HCT116 (cell line): ENCODE measurements around the gene CXorf65. TPM values are rescaled to one million over a fixed set of nuclear protein-coding genes. Genes with fewer than 3 reads are reported as not detected.

Experiments
- ATAC-seq: fragments of 200-7000 bp; cut with Tn5 transposase; 2 replicates; pipeline ENCODE4 v1.9.1; 2020; ENCODE audit warnings: mild to moderate bottlenecking, moderate library complexity
- BruUV-seq: library from RNA; stranded (reverse); fragments of 400-500 nt; replicated peaks from 2 replicates; lab custom pipeline; 2021; lab: Mats Ljungman, UMichigan
- CTCF ChIA-PET: fragments of 300-600 bp; sonication (Branson Sonifier 250); formaldehyde crosslinking; loops from one replicate; lab custom pipeline; 2021; ENCODE audit warnings: antibody characterized with exemption; lab: Charles Lee
- POLR2A ChIA-PET: fragments of 300-600, 350-600 bp; sonication (Branson Sonifier 250); formaldehyde crosslinking; loops from one replicate; lab custom pipeline; 2021; ENCODE audit warnings: antibody characterized with exemption; lab: Charles Lee
- RAD21 ChIA-PET, 2 experiments: fragments of 300-600 bp; sonication (Branson Sonifier 250); formaldehyde crosslinking; loops; one replicate each; lab custom pipeline; 2023; ENCODE audit warnings: low total read pairs in 2 of 2; ENCODE audit not compliant: uncharacterized antibody in 2 of 2, unreplicated experiment in 2 of 2, low non-redundant PET in 1 of 2; lab: Charles Lee
- DNase-seq: peaks from one replicate; pipeline ENCODE4 v3.0.0-alpha.2; 2010; ENCODE audit warnings: low read depth, low spot score
- H2AFZ ChIP-seq: fragments of 200-600 bp; shearing (Covaris generic), sonication (generic); 2 replicates; pipeline ENCODE4 v1.6.1; 2017; ENCODE audit warnings: low read depth, mixed run types, mixed read lengths, antibody characterized with exemption, low read length; ENCODE audit not compliant: poor library complexity, severe bottlenecking
- H3K27ac ChIP-seq: 2 replicates; pipeline ENCODE4 v1.5.1; 2012; ENCODE audit warnings: low read depth, low read length
- H3K27me3 ChIP-seq: fragments of 200-600 bp; sonication (generic); 2 replicates; pipeline ENCODE4 v1.6.1; 2016; ENCODE audit warnings: mixed run types, low read length, mixed read lengths; ENCODE audit not compliant: insufficient read depth
- H3K36me3 ChIP-seq, 2 experiments: fragments of 200-500 bp in 1 of 2; fragments of 200-600 bp in 1 of 2; sonication (Bioruptor generic) in 1 of 2; sonication (generic) in 1 of 2; 2 replicates each; pipeline versions ENCODE4 v1.5.1 to v1.6.1; 2014 to 2016; ENCODE audit warnings: low read length in 2 of 2, inconsistent platforms in 1 of 2, mixed read lengths in 1 of 2, mixed run types in 1 of 2; ENCODE audit not compliant: insufficient read depth in 2 of 2, control insufficient read depth in 1 of 2
- H3K4me1 ChIP-seq, 2 experiments: fragments of 200-600 bp in 1 of 2; sonication (generic) in 1 of 2; 2 replicates each; pipeline versions ENCODE4 v1.5.1 to v1.6.1; 2012 to 2017; ENCODE audit warnings: low read length in 2 of 2, inconsistent platforms in 1 of 2, mild to moderate bottlenecking in 1 of 2, mixed read lengths in 1 of 2, mixed run types in 1 of 2, moderate library complexity in 1 of 2; ENCODE audit not compliant: insufficient read depth in 2 of 2, control insufficient read depth in 1 of 2
- H3K4me2 ChIP-seq: fragments of 200-600 bp; sonication (generic); 2 replicates; pipeline ENCODE4 v1.6.1; 2017; ENCODE audit warnings: mixed run types, low read length, mixed read lengths
- H3K4me3 ChIP-seq, 2 experiments: fragments of 200-600 bp in 1 of 2; sonication (generic) in 1 of 2; replicated peaks in 1 of 2; 2 replicates each; pipeline ENCODE4 v1.5.1; 2011 to 2016; ENCODE audit warnings: low read length in 2 of 2, control low read depth in 1 of 2, low read depth in 1 of 2, mild to moderate bottlenecking in 1 of 2, mixed read lengths in 1 of 2, mixed run types in 1 of 2
- H3K79me2 ChIP-seq: fragments of 200-600 bp; sonication (generic); 2 replicates; pipeline ENCODE4 v1.6.1; 2017; ENCODE audit warnings: mild to moderate bottlenecking, mixed run types, low read length, moderate library complexity, mixed read lengths; ENCODE audit not compliant: insufficient read depth
- H3K9ac ChIP-seq: fragments of 200-600 bp; sonication (generic); 2 replicates; pipeline ENCODE4 v1.6.1; 2016; ENCODE audit warnings: low read length, mixed read lengths
- H3K9me2 ChIP-seq: fragments of 200-600 bp; sonication (generic), shearing (Covaris generic); 2 replicates; pipeline ENCODE4 v1.6.1; 2017; ENCODE audit warnings: mixed run types, mild to moderate bottlenecking, moderate library complexity; ENCODE audit not compliant: insufficient read depth
- H3K9me3 ChIP-seq, 2 experiments: fragments of 200-500 bp in 1 of 2; fragments of 200-600 bp in 1 of 2; sonication (Bioruptor generic) in 1 of 2; sonication (generic) in 1 of 2; 2 replicates each; pipeline ENCODE4 v1.6.1; 2014 to 2017; ENCODE audit warnings: low read length in 2 of 2, mixed read lengths in 2 of 2, inconsistent platforms in 1 of 2, low read depth in 1 of 2, mild to moderate bottlenecking in 1 of 2, mixed run types in 1 of 2, moderate library complexity in 1 of 2; ENCODE audit not compliant: control insufficient read depth in 1 of 2, insufficient read depth in 1 of 2
- H4K20me1 ChIP-seq: fragments of 200-600 bp; sonication (generic), shearing (Covaris generic); 2 replicates; pipeline ENCODE4 v1.6.1; 2017; ENCODE audit warnings: mixed run types, mild to moderate bottlenecking, moderate library complexity; ENCODE audit not compliant: insufficient read depth
- ATF3 ChIP-seq: IDR thresholded peaks from 2 replicates; pipeline ENCODE4 v1.6.1; 2012
- CBX3 ChIP-seq: IDR thresholded peaks from 2 replicates; pipeline ENCODE4 v1.6.1; 2012; ENCODE audit warnings: low read depth
- CEBPB ChIP-seq: IDR thresholded peaks from 2 replicates; pipeline ENCODE4 v1.6.1; 2012; ENCODE audit warnings: low read depth
- EGR1 ChIP-seq: IDR thresholded peaks from 2 replicates; pipeline ENCODE4 v1.6.1; 2012; ENCODE audit warnings: low read depth
- EZH2phosphoT487 ChIP-seq: fragments of 200-600 bp; IDR thresholded peaks from 2 replicates; pipeline ENCODE4 v1.6.1; 2018; ENCODE audit warnings: antibody characterized with exemption, borderline replicate concordance
- FOSL1 ChIP-seq: IDR thresholded peaks from 2 replicates; pipeline ENCODE4 v1.6.1; 2012; ENCODE audit warnings: low read depth
- JUND ChIP-seq: IDR thresholded peaks from 2 replicates; pipeline ENCODE4 v1.6.1; 2012
- MAX ChIP-seq: IDR thresholded peaks from 2 replicates; pipeline ENCODE4 v1.6.1; 2012
- RAD21 ChIP-seq: IDR thresholded peaks from 2 replicates; pipeline ENCODE4 v1.6.1; 2012; ENCODE audit warnings: low read depth, mild to moderate bottlenecking
- SIN3A ChIP-seq: IDR thresholded peaks from 2 replicates; pipeline ENCODE4 v1.6.1; 2012; ENCODE audit warnings: low read depth
- SP1 ChIP-seq: IDR thresholded peaks from 2 replicates; pipeline ENCODE4 v1.6.1; 2012; ENCODE audit warnings: low read depth
- SRF ChIP-seq: IDR thresholded peaks from 2 replicates; pipeline ENCODE4 v1.6.1; 2012; ENCODE audit warnings: low read depth
- TCF7L2 ChIP-seq: IDR thresholded peaks from 2 replicates; pipeline ENCODE4 v1.7.0; 2011; ENCODE audit warnings: borderline replicate concordance, inconsistent platforms; ENCODE audit not compliant: insufficient read depth, insufficient read length; ENCODE audit errors: extremely low read depth
- YY1 ChIP-seq: IDR thresholded peaks from 2 replicates; pipeline ENCODE4 v1.6.1; 2011; ENCODE audit warnings: low read length, low read depth, moderate library complexity, mild to moderate bottlenecking; ENCODE audit not compliant: insufficient replicate concordance; ENCODE audit errors: extremely low read depth
- ZBTB33 ChIP-seq: IDR thresholded peaks from 2 replicates; pipeline ENCODE4 v1.6.1; 2011; ENCODE audit warnings: mild to moderate bottlenecking, low read length, moderate library complexity; ENCODE audit not compliant: insufficient replicate concordance; ENCODE audit errors: extremely low read depth
- ZFX ChIP-seq: fragments of 450-650 bp; IDR thresholded peaks from 2 replicates; pipeline ENCODE4 v1.6.1; 2017
- intact Hi-C: fragments of 100-400 bp; cut with micrococcal nuclease; formaldehyde crosslinking; loops from 2 replicates; pipeline ENCODE4 v1.10.0; 2022
- total RNA-seq: library from RNA; stranded (reverse); gene quantifications from one replicate; pipeline ENCODE4 v1.2.1, GENCODE V29; 2021; ENCODE audit not compliant: unreplicated experiment

The CXorf65 gene
- total RNA-seq, 1 experiment from 2014 or later = not detected

- H3K27me3 ChIP-seq = no peaks in the 10 kb centered on the region
- no peak for DNase-seq
- H2AFZ ChIP-seq = no peak overlapping the region
- no peaks in the 10 kb centered on the region for H4K20me1 ChIP-seq
- no peak overlapping the region for H3K4me2 ChIP-seq
- no peaks in the 10 kb centered on the region for H3K9me2 ChIP-seq
- intact Hi-C loops = no loop called here
- CTCF ChIA-PET = no interaction called here
- H3K27ac ChIP-seq = no peak overlapping the region
- RAD21 ChIA-PET = no interaction called here
- no peaks in the 10 kb centered on the region; a peak in 1 of 4 replicates for H3K36me3 ChIP-seq
- H3K4me1 ChIP-seq = peaks cover 4 to 15% of the 10 kb centered on the region in 2 experiments; a peak in 3 of 4 replicates
- no peak overlapping the region for H3K4me3 ChIP-seq
- no TSS peak for BruUV-seq
- no peaks in the 10 kb centered on the region for H3K79me2 ChIP-seq
- POLR2A ChIA-PET = no interaction called here
- TF ChIP-seq EZH2phosphoT487 = no peak
- TF ChIP-seq MAX = no peak
- TF ChIP-seq YY1 = no peak
- no peak for TF ChIP-seq CBX3
- no peak for TF ChIP-seq EGR1
- no peak for TF ChIP-seq SRF
- TF ChIP-seq SIN3A = no peak
- no peak for TF ChIP-seq ZFX
- TF ChIP-seq RAD21 = no peak
- no peak for TF ChIP-seq CEBPB
- no peak for TF ChIP-seq ATF3
- no peaks in the 10 kb centered on the region for H3K9me3 ChIP-seq
- ATAC-seq = no peak
- no peak overlapping the region for H3K9ac ChIP-seq
Observed at GRCh38 chrX:71147496-71148277, 41.1 kb upstream of the CXorf65 start.

DNA sequence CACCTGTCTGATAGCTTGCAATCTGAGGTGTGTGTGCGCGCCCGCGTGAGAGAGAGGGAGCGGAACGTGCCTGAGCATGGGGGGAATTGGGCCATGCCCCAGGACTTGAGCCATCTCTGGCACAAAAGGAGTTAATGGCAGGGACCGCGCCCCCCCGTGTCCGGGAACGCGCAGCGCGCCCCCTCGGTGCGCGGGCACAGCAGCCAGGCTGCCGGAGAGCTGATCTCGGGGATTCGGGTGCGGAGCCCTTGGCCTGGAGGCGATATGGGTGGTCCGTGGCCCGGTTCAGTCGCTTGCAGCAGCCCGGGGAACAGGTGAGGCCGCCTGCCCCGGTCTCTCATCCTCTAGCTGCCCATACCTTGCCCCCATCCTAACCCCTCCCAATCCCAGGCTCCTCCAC lies 38.1 kb upstream of the CXorf65 start, which contains the start of gene NLGN3:
Gene NLGN3, plus strand, starts transcription at position 191 of the 400 bp plus-strand sequence. CDS start 2,909 bp downstream, outside the sequence.
- Histone ChIP-seq H3K9ac (no peak within 1 kb of the TSS), H4K20me1 (no peaks in the 10 kb centered on the region), H2AFZ (no peak within 1 kb of the TSS), H3K9me3 (no peaks in the 10 kb centered on the region), H3K79me2 (no peaks in the 10 kb centered on the region), H3K4me3 (no peak within 1 kb of the TSS), H3K36me3 (no peaks in the 10 kb centered on the region; a peak in 1 of 4 replicates), H3K9me2 (no peaks in the 10 kb centered on the region), H3K4me1 (peaks cover 4 to 15% of the 10 kb centered on the region in 2 experiments; a peak in 3 of 4 replicates), H3K4me2 (peak within 1 kb of the TSS; percentile 65), H3K27ac (no peak within 1 kb of the TSS), H3K27me3 (no peaks in the 10 kb centered on the region)
- no TSS peak for BruUV-seq
- TF ChIP-seq CEBPB (no peak), YY1 (no peak), JUND (no peak), SIN3A (no peak), ZFX (no peak), FOSL1 (no peak), EGR1 (no peak), SP1 (no peak), TCF7L2 (no peak), ZBTB33 (no peak), MAX (no peak)
- POLR2A ChIA-PET = no interaction called here
- RAD21 ChIA-PET = no interaction called here
- ATAC-seq (no peak), DNase-seq (no peak)
- intact Hi-C loops = no loop called here
- CTCF ChIA-PET = no interaction called here
